Vagina (tissue), 2 donors: Measurements from ENCODE around the gene CYB561. TPM values are rescaled to one million over a fixed set of nuclear protein-coding genes. Genes with fewer than 3 reads are reported as not detected.
A peak's percentile ranks its signal among the peaks of the same experiment; 100 is the strongest.

Experiments
- DNase-seq, 2 donors: peaks; one replicate each; pipeline ENCODE4 v3.0.0-alpha.2; 2017; ENCODE audit errors: extremely low spot score in 2 of 2
- H3K27ac ChIP-seq: fragments of 200-600 bp; sonication (generic); one replicate; pipeline ENCODE4 v1.5.1; 2019
- H3K27me3 ChIP-seq: fragments of 200-600 bp; sonication (generic); one replicate; pipeline ENCODE4 v1.5.1; 2019
- H3K36me3 ChIP-seq, 2 donors: fragments of 200-600 bp; sonication (generic); one replicate each; pipeline ENCODE4 v1.5.1; 2017 to 2019
- H3K4me1 ChIP-seq: fragments of 200-600 bp; sonication (generic); one replicate; pipeline ENCODE4 v1.5.1; 2019
- H3K4me3 ChIP-seq, 2 donors: fragments of 200-600 bp; sonication (generic); 1 replicate in 1 of 2; 2 replicates in 1 of 2; pipeline ENCODE4 v1.5.1; 2016 to 2019
- H3K9me3 ChIP-seq: fragments of 200-600 bp; sonication (generic); one replicate; pipeline ENCODE4 v1.5.1; 2019
- POLR2A ChIP-seq, 2 donors: fragments of 450-650 bp; IDR thresholded peaks; one replicate each; pipeline ENCODE4 v1.6.1; 2017; ENCODE audit warnings: antibody characterized with exemption in 2 of 2, mild to moderate bottlenecking in 2 of 2, moderate library complexity in 2 of 2
- POLR2AphosphoS5 ChIP-seq, 2 donors: sonication (generic); formaldehyde crosslinking; IDR thresholded peaks; one replicate each; pipeline ENCODE4 v1.9.0; 2017; ENCODE audit warnings: antibody characterized with exemption in 2 of 2, mild to moderate bottlenecking in 2 of 2, low read depth in 1 of 2; ENCODE audit not compliant: insufficient read depth in 1 of 2
- intact Hi-C: fragments of 100-400 bp; cut with DNase I; formaldehyde crosslinking; loops from one replicate; pipeline ENCODE4 v1.15.1; 2023
- total RNA-seq: library from RNA; depleted of rRNA; stranded (reverse); fragments of >200 nt; gene quantifications from one replicate; pipeline ENCODE4 v1.2.3, GENCODE V29; 2016
- TF ChIP-seq, protein P1 (sequence below), 3 experiments: fragments of 450-650 bp in 2 of 3; fragments of 200-600 bp in 1 of 3; sonication (generic) in 1 of 3; IDR thresholded peaks; one replicate each; pipeline ENCODE4 v1.5.1; 2017 to 2019; ENCODE audit warnings: antibody characterized with exemption in 3 of 3, mild to moderate bottlenecking in 2 of 3, moderate library complexity in 2 of 3

Gene CYB561
- total RNA-seq, 1 donor from 2014 or later = 46.2 TPM

DNA sequence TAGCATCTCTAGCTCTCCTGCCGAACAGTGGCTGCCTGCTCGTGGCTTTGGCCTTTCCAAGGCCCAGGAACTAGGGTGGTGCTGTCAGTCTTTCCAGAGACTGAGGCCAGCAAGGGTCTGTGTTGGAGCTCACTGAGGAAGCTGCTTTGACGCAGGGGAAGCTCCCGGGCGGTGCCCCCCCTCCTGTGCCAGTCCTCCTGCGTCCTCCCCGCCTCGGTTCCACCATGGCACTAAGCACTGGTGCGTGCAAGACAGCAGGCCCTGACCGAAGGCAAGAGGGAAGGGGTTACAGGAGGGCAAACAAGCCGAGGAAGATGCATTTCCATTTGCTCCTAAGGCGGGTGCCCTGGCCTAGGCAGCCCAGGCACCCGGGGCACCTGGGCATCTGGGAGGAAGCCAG, 4.5 kb downstream of the CYB561 start:
- Histone ChIP-seq H3K9me3 (no peaks in the 10 kb centered on the region), H3K4me1 (peaks cover 53% of the 10 kb centered on the region), H3K27ac (no peak overlapping the region), H3K36me3 (no peaks in the 10 kb centered on the region), H3K4me3 (no peak overlapping the region), H3K27me3 (no peaks in the 10 kb centered on the region)
- intact Hi-C loops = loop anchor here (10.0 kb wide), 1 partner anchor 103 kb away; no protein-coding TSS in a partner anchor
- no peak for DNase-seq
- TF ChIP-seq POLR2AphosphoS5 (IDR thresholded peaks at IDR 0.05; ENCODE audit: insufficient read depth in 1 of 2, low read depth in 1 of 2) (no peak), POLR2A (IDR thresholded peaks at IDR 0.05) (no peak)
- TF ChIP-seq, protein P1, sequence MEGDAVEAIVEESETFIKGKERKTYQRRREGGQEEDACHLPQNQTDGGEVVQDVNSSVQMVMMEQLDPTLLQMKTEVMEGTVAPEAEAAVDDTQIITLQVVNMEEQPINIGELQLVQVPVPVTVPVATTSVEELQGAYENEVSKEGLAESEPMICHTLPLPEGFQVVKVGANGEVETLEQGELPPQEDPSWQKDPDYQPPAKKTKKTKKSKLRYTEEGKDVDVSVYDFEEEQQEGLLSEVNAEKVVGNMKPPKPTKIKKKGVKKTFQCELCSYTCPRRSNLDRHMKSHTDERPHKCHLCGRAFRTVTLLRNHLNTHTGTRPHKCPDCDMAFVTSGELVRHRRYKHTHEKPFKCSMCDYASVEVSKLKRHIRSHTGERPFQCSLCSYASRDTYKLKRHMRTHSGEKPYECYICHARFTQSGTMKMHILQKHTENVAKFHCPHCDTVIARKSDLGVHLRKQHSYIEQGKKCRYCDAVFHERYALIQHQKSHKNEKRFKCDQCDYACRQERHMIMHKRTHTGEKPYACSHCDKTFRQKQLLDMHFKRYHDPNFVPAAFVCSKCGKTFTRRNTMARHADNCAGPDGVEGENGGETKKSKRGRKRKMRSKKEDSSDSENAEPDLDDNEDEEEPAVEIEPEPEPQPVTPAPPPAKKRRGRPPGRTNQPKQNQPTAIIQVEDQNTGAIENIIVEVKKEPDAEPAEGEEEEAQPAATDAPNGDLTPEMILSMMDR (IDR thresholded peaks at IDR 0.05) = no peak

DNA sequence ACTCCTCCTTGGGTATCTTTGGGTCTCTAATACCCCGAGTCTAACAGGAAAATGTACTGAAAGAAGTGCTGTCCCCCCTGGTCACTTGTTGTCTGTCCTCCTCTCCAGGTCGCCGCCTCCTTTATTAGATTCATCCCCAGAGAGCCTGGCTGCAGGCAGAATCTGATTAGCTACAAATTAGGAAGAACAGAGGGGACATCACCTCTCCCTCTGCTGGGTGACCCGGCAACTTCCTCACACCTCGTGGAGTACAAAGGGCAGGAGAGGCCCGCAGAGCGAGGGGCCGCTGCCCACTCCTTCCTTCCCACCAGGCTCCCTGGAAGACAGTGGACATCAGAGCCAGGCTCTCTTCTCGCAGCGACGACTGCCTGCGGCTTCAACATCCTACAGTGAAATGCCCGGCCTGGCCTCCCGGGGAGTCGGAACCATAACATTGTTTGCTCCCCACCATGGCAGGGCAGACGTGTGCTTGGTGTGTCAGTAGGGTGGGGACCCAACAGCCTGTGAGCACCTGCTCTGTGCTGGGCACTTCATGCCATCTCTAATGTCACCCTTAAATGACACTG, 5.3 kb downstream of the CYB561 start:
- H3K4me3 ChIP-seq = no peak overlapping the region
- peak overlapping the region; percentile 48 for H3K27ac ChIP-seq
- TF ChIP-seq, protein P1 (IDR thresholded peaks at IDR 0.05) = no peak
- TF ChIP-seq POLR2AphosphoS5 (IDR thresholded peaks at IDR 0.05; ENCODE audit: insufficient read depth in 1 of 2, low read depth in 1 of 2) = no peak
- TF ChIP-seq POLR2A (IDR thresholded peaks at IDR 0.05) = no peak
- peaks cover 58% of the 10 kb centered on the region for H3K4me1 ChIP-seq
- H3K9me3 ChIP-seq = no peaks in the 10 kb centered on the region
- H3K27me3 ChIP-seq = no peaks in the 10 kb centered on the region
- H3K36me3 ChIP-seq = no peaks in the 10 kb centered on the region
- intact Hi-C loops = loop anchor here (10.0 kb wide), 1 partner anchor 104 kb away; no protein-coding TSS in a partner anchor
- DNase-seq = no peak

DNA sequence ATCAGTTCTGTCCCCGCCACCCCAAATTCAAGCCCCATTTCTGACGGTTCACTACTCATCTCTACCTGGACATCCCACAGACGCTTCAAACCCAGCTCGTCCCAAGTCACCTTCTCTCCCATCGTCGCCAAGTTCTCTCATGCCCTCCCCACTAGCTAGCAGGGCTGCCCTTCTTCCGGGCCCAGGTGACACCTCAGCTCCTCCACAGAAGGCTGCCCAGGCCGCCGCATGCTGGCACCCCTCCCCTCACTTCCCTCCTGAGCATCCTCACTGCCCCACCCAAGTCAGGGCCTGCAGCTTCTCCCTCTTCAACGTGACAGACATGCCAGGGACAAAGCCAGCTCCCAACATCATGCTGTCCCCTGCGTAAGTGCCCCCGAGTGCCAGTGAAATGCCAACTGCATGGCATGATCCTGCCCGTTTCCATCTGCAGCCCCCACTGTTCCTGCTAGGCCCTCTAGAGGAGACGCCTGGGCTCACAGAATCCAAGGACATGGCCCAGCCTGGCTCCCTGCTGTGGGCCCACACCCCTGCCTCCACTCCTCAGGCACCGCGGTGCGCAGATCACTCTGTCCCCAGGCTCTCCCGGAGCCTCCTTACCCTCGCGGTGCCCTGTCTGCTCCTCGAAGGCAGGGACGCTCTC, 5.9 kb downstream of the CYB561 start:
- Histone ChIP-seq H3K4me3 (no peak overlapping the region), H3K27ac (peak overlapping the region; percentile 48), H3K27me3 (no peaks in the 10 kb centered on the region), H3K4me1 (peaks cover 59% of the 10 kb centered on the region), H3K9me3 (no peaks in the 10 kb centered on the region), H3K36me3 (no peaks in the 10 kb centered on the region)
- intact Hi-C loops = loop anchor here (10.0 kb wide), 1 partner anchor 105 kb away; no protein-coding TSS in a partner anchor
- no peak for DNase-seq
- TF ChIP-seq, protein P1 (IDR thresholded peaks at IDR 0.05) = no peak
- TF ChIP-seq POLR2AphosphoS5 (IDR thresholded peaks at IDR 0.05; ENCODE audit: insufficient read depth in 1 of 2, low read depth in 1 of 2) = no peak
- no peak for TF ChIP-seq POLR2A (IDR thresholded peaks at IDR 0.05)

DNA sequence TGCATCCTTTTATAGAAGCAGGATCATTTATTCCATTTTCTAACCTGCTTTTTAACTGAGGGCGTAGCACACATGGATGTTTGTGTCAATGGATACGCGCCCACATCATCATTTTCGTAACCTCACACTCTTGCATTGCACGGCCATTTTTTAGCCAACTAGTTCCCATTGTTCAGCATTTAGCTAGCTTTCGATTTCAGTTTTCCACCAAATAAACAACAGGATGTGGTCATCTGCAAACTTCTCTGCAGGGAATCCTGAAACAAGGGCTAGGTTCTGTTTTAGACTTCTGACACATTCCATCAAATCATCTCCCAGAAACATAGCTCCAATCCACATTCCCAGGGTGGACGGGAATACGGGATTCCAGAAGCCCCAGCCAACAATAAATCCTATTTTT, 6.4 kb downstream of the CYB561 start:
- no peak for DNase-seq
- H3K9me3 ChIP-seq = no peaks in the 10 kb centered on the region
- H3K4me3 ChIP-seq = no peak overlapping the region
- TF ChIP-seq, protein P1 (IDR thresholded peaks at IDR 0.05) = no peak
- no peak for TF ChIP-seq POLR2A (IDR thresholded peaks at IDR 0.05)
- TF ChIP-seq POLR2AphosphoS5 (IDR thresholded peaks at IDR 0.05; ENCODE audit: insufficient read depth in 1 of 2, low read depth in 1 of 2) = no peak
- H3K27me3 ChIP-seq = no peaks in the 10 kb centered on the region
- H3K36me3 ChIP-seq = no peaks in the 10 kb centered on the region
- H3K4me1 ChIP-seq = peaks cover 59% of the 10 kb centered on the region
- intact Hi-C loops = loop anchor here (5.0 to 10.0 kb wide), 2 partner anchors 105 to 163 kb away; partner anchors contain the start of gene TACO1
- H3K27ac ChIP-seq = peak overlapping the region; percentile 48
